DND-41 (cell line): Measurements from ENCODE around the gene TBC1D19.
"Not testable (repeated sequence)": the region's sequence is repeated elsewhere in the genome, so short reads cannot be mapped to it uniquely, and the experiment has no call there.

Experiments
- ATAC-seq: fragments of 200-7000 bp; cut with Tn5 transposase; 3 replicates; pipeline ENCODE4 v1.9.1; 2021; ENCODE audit warnings: low read depth; ENCODE audit not compliant: insufficient read depth
- DNase-seq: peaks from one replicate; pipeline ENCODE4 v3.0.0-alpha.2; 2020
- H2AFZ ChIP-seq: 2 replicates; pipeline ENCODE4 v1.6.0; 2012; ENCODE audit warnings: low read depth, low read length
- H3K27ac ChIP-seq: 2 replicates; pipeline ENCODE4 v1.5.1; 2012; ENCODE audit warnings: low read length, inconsistent platforms
- H3K27me3 ChIP-seq: fragments of 200-600 bp; sonication (generic); 2 replicates; pipeline ENCODE4 v1.6.0; 2012; ENCODE audit warnings: low read length, mild to moderate bottlenecking, inconsistent platforms; ENCODE audit not compliant: insufficient read depth, poor library complexity
- H3K36me3 ChIP-seq: 2 replicates; pipeline ENCODE4 v1.5.1; 2012; ENCODE audit warnings: low read length, inconsistent platforms; ENCODE audit not compliant: insufficient read depth
- H3K4me1 ChIP-seq: 2 replicates; pipeline ENCODE4 v1.5.1; 2012; ENCODE audit warnings: mild to moderate bottlenecking, low read length; ENCODE audit not compliant: insufficient read depth
- H3K4me2 ChIP-seq: 2 replicates; pipeline ENCODE4 v1.6.0; 2012; ENCODE audit warnings: mild to moderate bottlenecking, moderate library complexity, low read length, inconsistent platforms; ENCODE audit not compliant: insufficient read depth
- H3K4me3 ChIP-seq, 2 experiments: fragments of 200-600 bp in 1 of 2; shearing (Covaris generic) in 1 of 2; 2 replicates each; pipeline ENCODE4 v1.5.1; 2012 to 2016; ENCODE audit warnings: inconsistent platforms in 2 of 2, low read length in 2 of 2, mild to moderate bottlenecking in 2 of 2, low read depth in 1 of 2, moderate library complexity in 1 of 2
- H3K79me2 ChIP-seq: 2 replicates; pipeline ENCODE4 v1.6.0; 2012; ENCODE audit warnings: low read length, inconsistent platforms; ENCODE audit not compliant: insufficient read depth
- H3K9ac ChIP-seq: 2 replicates; pipeline ENCODE4 v1.6.0; 2012; ENCODE audit warnings: low read depth, mild to moderate bottlenecking, inconsistent platforms, low read length, moderate library complexity
- H3K9me3 ChIP-seq: 2 replicates; pipeline ENCODE4 v1.5.1; 2012; ENCODE audit warnings: low read length, moderate library complexity, mild to moderate bottlenecking, inconsistent platforms; ENCODE audit not compliant: insufficient read depth, severe bottlenecking
- H4K20me1 ChIP-seq: 2 replicates; pipeline ENCODE4 v1.6.0; 2012; ENCODE audit warnings: low read length; ENCODE audit not compliant: insufficient read depth
- CTCF ChIP-seq: IDR thresholded peaks from 2 replicates; pipeline ENCODE4 v1.5.1; 2012; ENCODE audit warnings: borderline replicate concordance, low read length, moderate library complexity, mild to moderate bottlenecking; ENCODE audit not compliant: poor library complexity, severe bottlenecking; ENCODE audit errors: extremely low read depth
- EZH2 ChIP-seq: IDR thresholded peaks from 3 replicates; pipeline ENCODE4 v1.6.1; 2012; ENCODE audit warnings: borderline replicate concordance, low read depth, mild to moderate bottlenecking, moderate library complexity, low read length, inconsistent platforms; ENCODE audit not compliant: severe bottlenecking

TBC1D19 gene

GRCh38 chr4:26583538-26583864 lies 383 bp upstream of the TBC1D19 start:
- H3K27ac ChIP-seq: peak overlapping the region; percentile 69
- no peaks in the 10 kb centered on the region for H3K9me3 ChIP-seq
- H3K9ac ChIP-seq: peak overlapping the region; percentile 63
- H3K4me2 ChIP-seq: peak overlapping the region; percentile 92
- H2AFZ ChIP-seq: peak overlapping the region; percentile 84
- H4K20me1 ChIP-seq: no peaks in the 10 kb centered on the region
- TF ChIP-seq EZH2: no peak
- no peak for TF ChIP-seq CTCF
- ATAC-seq: peak; percentile 48
- no peaks in the 10 kb centered on the region for H3K27me3 ChIP-seq
- H3K4me3 ChIP-seq: peak overlapping the region; percentile 4 to 79; a peak in 3 of 4 replicates
- no peak for DNase-seq
- peaks cover 40% of the 10 kb centered on the region for H3K79me2 ChIP-seq
- peaks cover 32% of the 10 kb centered on the region for H3K4me1 ChIP-seq
- H3K36me3 ChIP-seq: no peaks in the 10 kb centered on the region

- Histone ChIP-seq H3K4me1 (peaks cover 39% of the 10 kb centered on the region), H3K36me3 (no peaks in the 10 kb centered on the region), H2AFZ (peak overlapping the region; percentile 84)
These were observed 841 bp downstream of the TBC1D19 start for GRCh38 chr4:26584725-26585124.

GRCh38 chr4:26589705-26590104 lies 5.8 kb downstream of the TBC1D19 start:
- TF ChIP-seq CTCF: peak; percentile 20
- TF ChIP-seq EZH2: no peak
- H2AFZ ChIP-seq: no peak overlapping the region
- no peaks in the 10 kb centered on the region for H3K9me3 ChIP-seq
- no peak for DNase-seq
- ATAC-seq: peak; percentile 42; the same call in 1 of the 3 replicates
- no peak overlapping the region for H3K9ac ChIP-seq
- H3K27me3 ChIP-seq: no peaks in the 10 kb centered on the region
- H4K20me1 ChIP-seq: no peaks in the 10 kb centered on the region
- H3K4me1 ChIP-seq: peaks cover 28% of the 10 kb centered on the region
- H3K79me2 ChIP-seq: peaks cover 57% of the 10 kb centered on the region
- no peak overlapping the region for H3K4me3 ChIP-seq
- peak overlapping the region; percentile 16; the same call in 1 of the 2 replicates for H3K4me2 ChIP-seq
- H3K36me3 ChIP-seq: no peaks in the 10 kb centered on the region
- no peak overlapping the region for H3K27ac ChIP-seq

More at GRCh38 chr4:26584725-26585124, 841 bp downstream of the TBC1D19 start:
- Histone ChIP-seq H3K79me2 (peaks cover 51% of the 10 kb centered on the region), H3K9me3 (no peaks in the 10 kb centered on the region), H3K27me3 (no peaks in the 10 kb centered on the region), H3K4me3 (peak overlapping the region; percentile 62 to 79), H3K9ac (peak overlapping the region; percentile 63), H3K27ac (peak overlapping the region; percentile 69), H3K4me2 (peak overlapping the region; percentile 92), H4K20me1 (no peaks in the 10 kb centered on the region)
- ATAC-seq (no peak), DNase-seq (no peak)
- TF ChIP-seq EZH2 (no peak), CTCF (no peak)

GRCh38 chr4:26590639-26591038 lies 6.8 kb downstream of the TBC1D19 start:
- TF ChIP-seq CTCF: no peak
- no peak for TF ChIP-seq EZH2
- no peak overlapping the region for H3K27ac ChIP-seq
- H3K9me3 ChIP-seq: no peaks in the 10 kb centered on the region
- peaks cover 52% of the 10 kb centered on the region for H3K79me2 ChIP-seq
- peaks cover 19% of the 10 kb centered on the region for H3K4me1 ChIP-seq
- H4K20me1 ChIP-seq: no peaks in the 10 kb centered on the region
- H3K36me3 ChIP-seq: no peaks in the 10 kb centered on the region
- no peak overlapping the region for H3K9ac ChIP-seq
- ATAC-seq (no peak), DNase-seq (no peak)
- H3K4me3 ChIP-seq: no peak overlapping the region
- H3K27me3 ChIP-seq: no peaks in the 10 kb centered on the region
- H3K4me2 ChIP-seq: no peak overlapping the region
- H2AFZ ChIP-seq: no peak overlapping the region

GRCh38 chr4:26593557-26593956 lies 9.7 kb downstream of the TBC1D19 start:
- not testable (repeated sequence) for DNase-seq, H2AFZ ChIP-seq, H4K20me1 ChIP-seq, ATAC-seq, H3K9me3 ChIP-seq, H3K9ac ChIP-seq, H3K4me3 ChIP-seq, H3K27me3 ChIP-seq, H3K27ac ChIP-seq, H3K4me1 ChIP-seq, H3K4me2 ChIP-seq, H3K36me3 ChIP-seq
- peaks cover 35% of the 10 kb centered on the region for H3K79me2 ChIP-seq
